Smooth muscle cell (in vitro differentiated cells): ENCODE measurements around the gene MAML3. TPM values are rescaled to one million over a fixed set of nuclear protein-coding genes. Genes with fewer than 3 reads are reported as not detected.

Source experiments
- DNase-seq: peaks from one replicate; lab custom pipeline; 2025; ENCODE audit not compliant: unreplicated experiment; lab: John Stamatoyannopoulos, UW
- H2AFZ ChIP-seq: fragments of 200-600 bp; sonication (generic); 2 replicates; pipeline ENCODE4 v1.6.0; 2016; ENCODE audit warnings: antibody characterized with exemption, low read depth, mild to moderate bottlenecking
- H3F3A ChIP-seq: fragments of 200-600 bp; sonication (generic); 2 replicates; pipeline ENCODE4 v1.6.0; 2017; ENCODE audit warnings: antibody characterized with exemption, low read depth
- H3K27ac ChIP-seq: fragments of 200-600 bp; sonication (generic); 2 replicates; pipeline ENCODE4 v1.5.1; 2016; ENCODE audit warnings: low read depth, mild to moderate bottlenecking
- H3K27me3 ChIP-seq: fragments of 200-600 bp; sonication (generic); 2 replicates; pipeline ENCODE4 v1.6.1; 2016; ENCODE audit warnings: low read depth, mild to moderate bottlenecking
- H3K36me3 ChIP-seq: fragments of 200-600 bp; sonication (generic); 2 replicates; pipeline ENCODE4 v1.5.1; 2016; ENCODE audit warnings: low read depth
- H3K4me1 ChIP-seq: fragments of 200-600 bp; sonication (generic); 2 replicates; pipeline ENCODE4 v1.5.1; 2016; ENCODE audit warnings: low read depth
- H3K4me2 ChIP-seq: fragments of 200-600 bp; sonication (generic); 2 replicates; pipeline ENCODE4 v1.6.0; 2016; ENCODE audit warnings: mild to moderate bottlenecking
- H3K4me3 ChIP-seq: fragments of 200-600 bp; sonication (generic); 2 replicates; pipeline ENCODE4 v1.5.1; 2016; ENCODE audit warnings: mild to moderate bottlenecking
- H3K79me2 ChIP-seq: fragments of 200-600 bp; sonication (generic); 2 replicates; pipeline ENCODE4 v1.6.0; 2016; ENCODE audit warnings: low read depth, mild to moderate bottlenecking
- H3K9ac ChIP-seq: fragments of 200-600 bp; sonication (generic); 2 replicates; pipeline ENCODE4 v1.6.0; 2016; ENCODE audit warnings: low read depth
- H3K9me3 ChIP-seq: fragments of 200-600 bp; sonication (generic); replicated peaks from 2 replicates; pipeline ENCODE4 v1.5.1; 2016; ENCODE audit warnings: low read depth
- H4K20me1 ChIP-seq: fragments of 200-600 bp; sonication (generic); 2 replicates; pipeline ENCODE4 v1.6.0; 2016; ENCODE audit warnings: low read depth
- CTCF ChIP-seq: fragments of 200-600 bp; sonication (generic); IDR thresholded peaks from 2 replicates; pipeline ENCODE4 v1.5.1; 2017; ENCODE audit warnings: borderline replicate concordance, mild to moderate bottlenecking, antibody characterized with exemption; ENCODE audit not compliant: insufficient read depth, poor library complexity, severe bottlenecking
- WGBS: methylation state at CpG from one replicate; pipeline ENCODE4 v1.1.7; 2016; ENCODE audit warnings: low lambda C conversion rate; 5-methylcytosine and 5-hydroxymethylcytosine counted together
- polyA plus RNA-seq: library from polyadenylated mRNA; unstranded; fragments of >200 nt; fragmentation: Nextera tagmentation; extraction: Ambion mirVana; gene quantifications from 2 replicates; pipeline ENCODE4 v1.2.1, GENCODE V29; 2016
- total RNA-seq: library from RNA; depleted of rRNA; stranded (reverse); fragments of >200 nt; gene quantifications from 2 replicates; pipeline ENCODE4 v1.2.3, GENCODE V29; 2014

MAML3 gene
- total and polyA plus RNA-seq, 2 experiments from 2014 or later = 4.9 to 12.6 TPM

GRCh38 chr4:140121646-140122045 is 32.3 kb downstream of the MAML3 start:
- Histone ChIP-seq H3K36me3 (no peaks in the 10 kb centered on the region), H3K79me2 (peaks cover 76% of the 10 kb centered on the region), H3K4me1 (peaks cover 7% of the 10 kb centered on the region), H4K20me1 (no peaks in the 10 kb centered on the region), H3K27ac (peak overlapping the region; percentile 11), H3K9me3 (no peaks in the 10 kb centered on the region), H3K9ac (no peak overlapping the region), H2AFZ (no peak overlapping the region), H3K4me3 (no peak overlapping the region), H3K27me3 (no peaks in the 10 kb centered on the region), H3K4me2 (peak overlapping the region; percentile 41), H3F3A (peaks cover 11% of the 10 kb centered on the region)
- WGBS = 94% methylated on average over 3 of the region's 3 CpGs
- no peak for DNase-seq
- no peak for TF ChIP-seq CTCF

DNA sequence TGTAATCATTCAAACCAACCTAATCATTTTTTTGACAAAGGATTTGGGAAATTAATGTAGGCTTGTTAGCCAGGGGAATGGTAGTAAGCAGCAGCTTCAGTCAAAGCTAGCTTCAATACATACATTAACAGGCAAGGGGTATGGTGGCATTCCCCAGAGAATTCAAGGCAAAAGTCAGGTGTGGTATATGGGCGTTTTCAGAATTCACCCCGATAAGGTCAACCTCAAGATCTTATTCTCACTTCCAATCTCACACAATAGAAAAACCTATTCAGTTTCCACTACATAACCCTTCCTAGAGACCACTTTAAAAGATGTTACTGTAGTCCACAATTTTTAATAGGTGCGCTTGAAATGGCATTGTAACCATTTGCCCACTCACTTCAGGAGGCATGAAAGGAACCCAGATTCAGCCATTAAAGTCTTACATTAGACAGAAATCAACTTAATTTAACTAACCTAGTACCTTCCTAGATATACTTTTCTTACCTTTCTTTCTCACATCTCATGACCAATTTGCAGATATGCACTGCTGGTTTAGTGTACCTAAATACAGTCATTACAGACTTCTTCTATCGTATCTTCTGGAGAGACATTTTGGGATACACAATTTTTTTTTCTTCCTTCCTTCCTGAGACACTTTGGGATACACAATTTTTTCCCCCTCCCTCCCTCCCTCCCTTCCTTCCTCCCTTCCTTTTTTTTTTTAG is 34.9 kb downstream of the MAML3 start:
- H2AFZ ChIP-seq = no peak overlapping the region
- H3K27me3 ChIP-seq = no peaks in the 10 kb centered on the region
- no peak overlapping the region for H3K9ac ChIP-seq
- no peak overlapping the region for H3K27ac ChIP-seq
- H3K79me2 ChIP-seq = peaks cover 69% of the 10 kb centered on the region
- H3K4me1 ChIP-seq = peaks cover 13% of the 10 kb centered on the region
- no peaks in the 10 kb centered on the region for H3K9me3 ChIP-seq
- no peak overlapping the region for H3K4me3 ChIP-seq
- 97% methylated on average over 4 of the region's 4 CpGs for WGBS
- H3K36me3 ChIP-seq = no peaks in the 10 kb centered on the region
- no peak for TF ChIP-seq CTCF
- H4K20me1 ChIP-seq = no peaks in the 10 kb centered on the region
- H3K4me2 ChIP-seq = no peak overlapping the region
- peaks cover 12% of the 10 kb centered on the region for H3F3A ChIP-seq
- DNase-seq = no peak

DNA sequence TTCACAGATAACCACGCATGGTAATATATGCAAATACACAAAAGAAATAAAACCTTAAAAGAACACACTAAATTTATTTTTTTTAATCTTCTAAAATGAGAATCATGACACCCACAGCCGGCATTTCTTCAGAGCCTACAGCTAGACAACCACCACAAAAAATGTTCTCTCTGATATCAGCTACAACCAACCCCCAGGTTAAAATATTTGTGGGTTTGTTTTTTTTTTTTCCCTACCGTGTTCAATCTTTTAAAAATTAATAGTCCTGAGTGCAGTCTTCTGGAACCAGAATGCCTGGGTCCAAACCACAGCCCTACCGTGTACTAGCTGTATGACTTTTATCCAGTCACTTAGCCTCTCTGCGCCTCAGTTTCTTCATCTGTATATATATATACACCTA is 36.0 kb downstream of the MAML3 start:
- peak overlapping the region; percentile 62 for H3K4me2 ChIP-seq
- H3K27ac ChIP-seq = peak overlapping the region; percentile 78
- H2AFZ ChIP-seq = no peak overlapping the region
- no peak for DNase-seq
- H3K9me3 ChIP-seq = no peaks in the 10 kb centered on the region
- no peaks in the 10 kb centered on the region for H4K20me1 ChIP-seq
- no peaks in the 10 kb centered on the region for H3K36me3 ChIP-seq
- H3K27me3 ChIP-seq = no peaks in the 10 kb centered on the region
- peaks cover 13% of the 10 kb centered on the region for H3K4me1 ChIP-seq
- TF ChIP-seq CTCF = no peak
- peaks cover 12% of the 10 kb centered on the region for H3F3A ChIP-seq
- WGBS = 66% methylated on average over 5 of the region's 5 CpGs
- peaks cover 61% of the 10 kb centered on the region for H3K79me2 ChIP-seq
- H3K9ac ChIP-seq = no peak overlapping the region
- no peak overlapping the region for H3K4me3 ChIP-seq
